Hypothalamus (tissue), 51 donors: ENCODE data around the gene SCD.

Experiments used
- DNase-seq, 51 donors: peaks; one replicate each; lab custom pipeline; 2025; lab: John Stamatoyannopoulos, UW

The SCD gene

GRCh38 chr10:100339236-100339635 is 7.8 kb upstream of the SCD start:
- DNase-seq, result no peak

GRCh38 chr10:100340948-100341847 is 5.8 kb upstream of the SCD start:
- peak in 48 of 51 donors; percentile 16 to 92 (median 70) for DNase-seq

GRCh38 chr10:100341953-100342626 is 4.9 kb upstream of the SCD start:
- peak in 32 of 51 donors; percentile 11 to 67 (median 34) for DNase-seq

- no peak for DNase-seq
These were observed 4.4 kb upstream of the SCD start for GRCh38 chr10:100342627-100342972.

GRCh38 chr10:100344241-100344788 is 2.7 kb upstream of the SCD start:
- DNase-seq, result no peak

GRCh38 chr10:100345570-100346330 is 1.3 kb upstream of the SCD start:
- peak in 9 of 51 donors; percentile 15 to 63 (median 35) for DNase-seq

- DNase-seq, result peak in 49 of 51 donors; percentile 44 to 95 (median 79)
These were observed 675 bp upstream of the SCD start for GRCh38 chr10:100346351-100346764.

GRCh38 chr10:100347568-100348195 is 649 bp downstream of the SCD start:
- DNase-seq, result peak in 3 of 51 donors; percentile 25 to 46 (median 27)

- DNase-seq, result no peak
These were observed 1.4 kb downstream of the SCD start for GRCh38 chr10:100348389-100348927.

- DNase-seq, result peak in 1 of 51 donors; percentile 25
These were observed 2.1 kb downstream of the SCD start for GRCh38 chr10:100349087-100349486.

- peak in 1 of 51 donors; percentile 51 for DNase-seq
These were observed 2.6 kb downstream of the SCD start for GRCh38 chr10:100349672-100350071.

- DNase-seq, result peak in 3 of 51 donors; percentile 37 to 46 (median 37)
These were observed 4.0 kb downstream of the SCD start for GRCh38 chr10:100350914-100351485.

- no peak for DNase-seq
These were observed 6.9 kb downstream of the SCD start for GRCh38 chr10:100353770-100354485.

- no peak for DNase-seq
These were observed 8.1 kb downstream of the SCD start for GRCh38 chr10:100355086-100355485.

GRCh38 chr10:100356067-100357017 is 9.3 kb downstream of the SCD start:
- DNase-seq, result no peak

GRCh38 chr10:100357059-100357858 is 10.2 kb downstream of the SCD start:
- no peak for DNase-seq

GRCh38 chr10:100359030-100359432 is 12.0 kb downstream of the SCD start:
- no peak for DNase-seq
